Keratinocyte (primary cell): Measurements from ENCODE around the gene SYNGR1.

ENCODE experiments used
- EZH2 ChIP-seq: IDR thresholded peaks from one replicate; pipeline ENCODE4 v1.6.1; 2012; ENCODE audit warnings: inconsistent platforms, mild to moderate bottlenecking, low read length, moderate library complexity
- TF ChIP-seq, protein P1 (sequence below), 3 experiments: IDR thresholded peaks in 1 of 3; conservative IDR thresholded peaks in 1 of 3; optimal IDR thresholded peaks in 1 of 3; 2 replicates in 2 of 3; 3 replicates in 1 of 3; pipeline versions ENCODE3 to v1.5.1; 2011; ENCODE audit warnings: low read length in 3 of 3, mild to moderate bottlenecking in 3 of 3, moderate library complexity in 2 of 3, control low read depth in 1 of 3, inconsistent platforms in 1 of 3; ENCODE audit not compliant: insufficient read depth in 2 of 3; ENCODE audit errors: extremely low read depth in 1 of 3

DNA sequence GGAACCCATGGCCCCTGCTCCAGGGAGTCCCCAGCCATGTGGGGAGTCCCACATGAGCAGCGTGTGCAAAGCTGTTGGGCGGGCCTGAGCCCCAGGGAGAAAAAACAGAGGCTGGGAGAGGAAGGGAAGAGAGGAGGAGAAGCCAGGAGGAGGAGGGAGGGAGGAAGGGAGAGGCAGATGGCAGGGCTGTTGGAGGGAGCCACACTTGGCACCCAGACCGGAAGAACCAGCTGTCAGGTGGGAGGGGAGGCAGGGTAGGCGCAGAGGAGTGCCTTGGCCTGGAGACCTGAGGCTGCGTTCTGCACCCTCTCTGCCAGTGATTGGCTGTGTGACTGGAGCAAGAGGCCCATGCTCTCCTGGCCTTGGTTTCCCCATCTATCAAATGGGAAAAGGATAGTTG lies 6.7 kb downstream of the SYNGR1 start:
- TF ChIP-seq, protein P1, sequence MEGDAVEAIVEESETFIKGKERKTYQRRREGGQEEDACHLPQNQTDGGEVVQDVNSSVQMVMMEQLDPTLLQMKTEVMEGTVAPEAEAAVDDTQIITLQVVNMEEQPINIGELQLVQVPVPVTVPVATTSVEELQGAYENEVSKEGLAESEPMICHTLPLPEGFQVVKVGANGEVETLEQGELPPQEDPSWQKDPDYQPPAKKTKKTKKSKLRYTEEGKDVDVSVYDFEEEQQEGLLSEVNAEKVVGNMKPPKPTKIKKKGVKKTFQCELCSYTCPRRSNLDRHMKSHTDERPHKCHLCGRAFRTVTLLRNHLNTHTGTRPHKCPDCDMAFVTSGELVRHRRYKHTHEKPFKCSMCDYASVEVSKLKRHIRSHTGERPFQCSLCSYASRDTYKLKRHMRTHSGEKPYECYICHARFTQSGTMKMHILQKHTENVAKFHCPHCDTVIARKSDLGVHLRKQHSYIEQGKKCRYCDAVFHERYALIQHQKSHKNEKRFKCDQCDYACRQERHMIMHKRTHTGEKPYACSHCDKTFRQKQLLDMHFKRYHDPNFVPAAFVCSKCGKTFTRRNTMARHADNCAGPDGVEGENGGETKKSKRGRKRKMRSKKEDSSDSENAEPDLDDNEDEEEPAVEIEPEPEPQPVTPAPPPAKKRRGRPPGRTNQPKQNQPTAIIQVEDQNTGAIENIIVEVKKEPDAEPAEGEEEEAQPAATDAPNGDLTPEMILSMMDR (optimal IDR thresholded peaks at IDR 0.05 in 1 of 3, IDR thresholded peaks at IDR 0.05 in 1 of 3, conservative IDR thresholded peaks at IDR 0.05 in 1 of 3; ENCODE audit: extremely low read depth in 1 of 3, insufficient read depth in 2 of 3, low read length in 3 of 3): no peak
- TF ChIP-seq EZH2: no peak
